NCI-H2196 treated with DMSO at 0.1 percent for 48 hours (cell line): Measurements from ENCODE around the gene ARMH1.

ENCODE experiments used
- DNase-seq: peaks from one replicate; lab custom pipeline; 2025; ENCODE audit not compliant: unreplicated experiment; lab: John Stamatoyannopoulos, UW

The ARMH1 gene

DNA sequence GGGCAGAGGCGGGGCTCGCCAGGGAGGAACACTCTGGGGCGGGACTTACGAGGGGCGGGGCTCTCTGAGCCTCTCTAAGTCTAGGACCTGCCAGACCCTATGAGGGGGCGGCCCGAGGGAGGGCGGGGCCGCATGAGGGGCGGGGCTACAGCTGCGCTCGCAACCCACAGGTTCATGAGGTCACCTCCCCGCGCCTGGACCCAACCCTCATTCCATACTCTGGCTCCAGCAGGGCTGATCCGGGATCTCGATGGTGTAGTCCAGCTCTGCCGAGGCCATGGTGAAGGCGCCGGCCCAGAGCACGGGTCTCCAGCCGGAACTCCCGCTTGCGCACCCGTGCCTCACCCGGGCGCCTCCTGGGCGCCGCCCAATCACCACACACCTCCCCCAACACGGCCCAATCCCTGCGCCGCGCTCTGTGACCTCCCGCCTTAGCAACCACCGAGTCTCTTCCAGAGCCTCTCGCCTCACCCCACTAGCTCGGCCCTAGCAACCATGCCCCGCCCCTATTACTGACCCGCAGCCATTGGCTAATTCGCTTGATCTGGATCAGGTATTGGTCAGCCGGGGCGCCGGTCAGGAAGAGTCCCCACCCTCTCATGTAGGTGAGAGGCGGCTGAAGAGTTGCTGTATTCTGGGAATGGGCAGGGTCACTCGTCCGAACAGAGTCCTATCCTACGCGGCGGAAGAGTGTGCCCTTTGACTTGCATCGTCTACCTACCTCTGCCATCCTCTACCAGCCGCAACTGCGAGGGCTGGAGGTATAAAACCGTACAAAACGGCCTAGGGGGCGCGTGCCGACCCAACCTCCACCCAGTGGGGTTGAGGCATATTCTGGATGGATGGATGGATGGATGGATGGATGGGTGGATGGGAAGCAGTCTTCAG is at the start of gene ARMH1, which contains the start of gene TMEM53:
TSS of gene ARMH1 (plus strand) at position 602 of the 888 bp plus-strand sequence. CDS start 14,984 bp downstream, outside the sequence.
TSS of gene TMEM53 (minus strand) at position 369 of the 888 bp plus-strand sequence. CDS start at position 279, 90 bp downstream.
- DNase-seq = peak; percentile 98

DNA sequence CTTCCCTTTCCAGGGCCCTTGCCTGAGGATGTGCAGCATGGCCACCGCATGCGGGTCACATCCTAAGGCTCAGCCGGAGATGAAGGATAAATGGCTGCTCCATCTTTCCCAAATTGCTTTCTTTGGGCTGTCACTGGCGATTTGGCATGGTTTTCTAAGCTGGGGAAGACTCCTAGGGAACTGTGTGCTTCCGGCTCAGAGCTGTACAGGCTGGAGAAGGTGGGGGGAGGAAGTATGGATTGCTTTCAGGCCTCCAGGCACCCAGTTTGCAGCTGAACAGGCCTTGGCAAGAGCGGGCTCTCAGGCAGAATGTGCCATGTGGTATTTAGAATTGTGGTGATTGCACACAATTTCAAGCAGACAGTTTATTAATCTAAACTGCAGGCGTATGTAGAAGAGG is 49.2 kb upstream of the ARMH1 start:
- no peak for DNase-seq

DNA sequence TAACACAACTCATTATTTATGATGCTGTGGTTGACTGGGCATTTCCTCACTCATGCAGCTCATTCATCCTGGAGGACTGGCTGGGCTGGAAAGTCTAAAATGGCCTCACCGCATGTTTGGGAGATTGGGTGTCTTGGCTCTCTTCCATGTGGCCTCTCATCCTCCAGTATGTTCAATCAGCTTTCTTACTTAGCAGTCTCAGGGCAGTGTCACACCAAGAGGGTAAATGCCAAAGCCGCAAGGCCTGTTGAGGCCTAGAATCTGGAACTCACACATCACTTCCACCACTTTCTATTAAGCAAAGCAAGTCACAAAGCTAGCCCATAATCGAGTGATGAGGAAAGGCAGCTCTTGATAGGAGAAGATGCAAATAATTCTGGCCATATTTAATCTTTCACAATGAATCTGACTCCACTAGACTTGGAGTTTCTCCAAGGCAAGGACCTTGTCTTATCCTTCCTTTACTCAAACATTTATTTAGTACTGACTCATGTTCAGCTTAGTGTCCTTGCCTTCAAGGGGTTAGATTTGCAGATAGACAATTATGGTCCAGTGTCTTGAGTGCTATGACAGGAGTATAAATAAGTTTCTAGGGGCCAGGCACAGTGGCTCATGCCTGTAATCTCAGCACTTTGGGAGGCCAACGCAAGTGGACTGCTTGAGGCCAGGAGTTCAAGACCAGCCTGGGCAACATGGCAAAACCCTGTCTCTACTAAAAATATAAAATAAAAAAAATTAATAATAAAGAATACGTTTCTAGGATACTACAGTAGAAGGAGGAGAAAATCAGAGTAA is 45.4 kb upstream of the ARMH1 start:
- DNase-seq = no peak

DNA sequence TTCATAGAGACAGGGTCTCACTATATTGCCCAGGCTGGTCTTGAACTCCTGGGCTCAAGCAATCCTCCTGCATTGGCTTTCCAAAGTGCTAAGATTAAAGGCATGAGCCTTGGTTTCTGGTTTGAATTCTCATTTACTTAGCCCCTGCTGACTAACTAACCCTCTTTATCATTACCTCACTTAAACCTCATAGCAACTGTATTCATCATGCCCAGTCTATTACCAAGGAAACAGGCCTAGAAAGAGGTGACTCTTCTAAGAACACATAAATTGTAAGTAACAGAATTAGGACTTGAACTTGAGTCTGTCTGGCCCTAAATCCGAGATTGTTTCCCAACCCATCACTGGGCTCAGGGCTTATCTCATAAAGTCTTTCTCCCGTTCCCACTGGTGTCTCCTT is 44.4 kb upstream of the ARMH1 start:
- no peak for DNase-seq

DNA sequence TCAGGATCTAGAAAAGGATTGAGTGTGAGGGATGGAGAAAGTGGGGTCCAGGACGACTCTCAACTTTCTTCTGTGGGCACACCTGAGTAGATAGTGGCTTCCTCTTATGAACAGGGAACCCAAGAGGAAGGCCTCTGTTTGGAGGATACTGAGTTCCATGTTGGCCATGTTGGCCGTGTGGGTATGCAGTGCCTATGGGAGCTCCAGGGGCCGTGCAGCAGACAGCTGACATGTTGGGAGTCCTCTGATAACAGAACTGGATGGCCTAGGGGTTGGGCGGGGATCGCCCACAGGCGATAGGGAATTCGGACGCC is 43.2 kb upstream of the ARMH1 start:
- DNase-seq = no peak

DNA sequence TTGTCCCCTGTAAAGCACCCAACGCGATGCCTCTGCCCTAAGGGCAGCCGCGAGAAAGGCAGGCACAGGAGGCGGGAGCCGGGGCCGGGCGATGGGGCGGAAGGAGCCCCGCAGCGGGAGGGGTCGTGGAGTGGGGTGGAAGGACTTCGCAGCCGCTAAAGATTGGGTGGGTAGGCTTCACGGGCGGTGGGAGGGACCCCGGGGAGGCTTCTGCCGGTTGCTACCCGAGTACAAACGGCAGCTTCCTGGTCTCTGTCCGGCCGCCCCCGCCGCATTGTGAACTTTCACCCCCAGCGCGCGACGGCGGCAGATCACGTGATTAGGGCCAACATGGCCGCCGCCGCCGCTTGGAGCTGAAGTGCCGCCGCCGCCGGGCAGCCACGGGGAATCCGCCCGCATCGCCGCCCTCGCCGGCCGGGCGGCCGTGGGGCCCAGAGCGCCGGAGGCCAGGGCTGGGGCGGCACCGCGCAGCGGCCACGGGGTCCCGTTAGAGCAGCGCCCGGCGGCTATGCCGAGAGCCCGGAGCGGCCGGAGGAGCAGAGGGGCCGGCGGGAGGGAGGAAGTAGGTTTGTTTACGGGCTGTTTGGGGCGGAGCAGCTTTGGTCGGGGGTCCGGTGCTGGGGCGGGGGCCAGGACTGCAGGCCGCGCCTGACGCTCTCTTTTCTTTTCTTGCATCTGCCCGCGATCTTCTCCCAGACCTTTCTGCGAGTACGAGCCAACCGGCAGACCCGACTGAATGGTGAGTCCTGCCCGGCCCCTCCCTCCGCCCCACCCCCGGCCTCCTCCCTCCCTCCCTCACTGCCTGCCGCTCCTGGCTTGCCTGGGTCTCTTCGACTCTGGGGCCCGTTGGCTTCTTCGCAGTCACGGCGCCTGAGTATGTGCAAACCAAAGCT is 42.6 kb upstream of the ARMH1 start:
- DNase-seq = peak; percentile 79

DNA sequence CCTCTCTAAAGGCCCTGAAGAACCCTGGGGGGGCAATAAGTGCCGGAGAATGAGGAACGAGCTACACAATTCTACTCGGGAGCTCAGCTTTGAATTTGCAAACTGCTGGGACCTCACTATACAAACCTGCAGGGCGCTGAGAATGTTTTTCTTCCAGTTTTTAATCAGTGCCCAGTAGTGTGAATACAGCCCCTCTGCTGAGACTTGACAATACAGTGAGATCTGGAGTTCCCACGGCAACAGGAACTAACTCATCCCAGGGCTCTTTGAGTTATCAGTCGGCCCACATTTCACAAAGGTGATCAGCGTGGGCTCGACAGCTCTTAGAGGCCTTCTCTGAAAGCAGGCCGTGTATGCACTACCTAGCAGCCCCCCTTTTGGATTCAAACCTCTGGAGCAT is 41.9 kb upstream of the ARMH1 start:
- DNase-seq = no peak

DNA sequence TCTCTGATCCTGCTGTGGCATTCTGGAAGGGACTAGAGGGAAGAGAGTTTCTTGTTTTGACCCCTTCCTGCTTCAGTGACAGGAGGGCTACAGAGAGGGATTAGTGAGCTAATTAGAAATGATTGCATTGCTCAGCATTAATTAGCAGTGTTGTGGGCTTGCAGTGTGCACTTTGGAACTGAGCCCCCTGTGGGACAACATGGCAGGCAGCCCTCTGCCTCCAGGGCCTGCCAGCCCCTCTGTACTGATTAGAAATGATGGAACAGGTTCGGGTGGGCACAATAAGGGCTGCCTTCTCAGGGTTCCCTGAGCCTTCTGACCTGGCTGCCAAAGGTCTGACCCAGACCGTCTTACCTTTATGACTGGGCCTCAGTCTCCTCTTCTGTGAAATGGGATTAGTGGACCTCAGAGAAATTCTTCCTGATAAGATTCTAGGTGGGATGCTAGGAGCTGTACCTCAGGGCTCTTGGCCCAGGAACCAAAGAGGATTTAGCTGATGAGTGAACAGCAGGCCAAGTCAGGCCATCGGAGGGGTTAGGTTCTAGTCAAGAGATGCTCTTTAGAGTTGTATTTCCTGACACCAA is 39.8 kb upstream of the ARMH1 start:
- DNase-seq = no peak

DNA sequence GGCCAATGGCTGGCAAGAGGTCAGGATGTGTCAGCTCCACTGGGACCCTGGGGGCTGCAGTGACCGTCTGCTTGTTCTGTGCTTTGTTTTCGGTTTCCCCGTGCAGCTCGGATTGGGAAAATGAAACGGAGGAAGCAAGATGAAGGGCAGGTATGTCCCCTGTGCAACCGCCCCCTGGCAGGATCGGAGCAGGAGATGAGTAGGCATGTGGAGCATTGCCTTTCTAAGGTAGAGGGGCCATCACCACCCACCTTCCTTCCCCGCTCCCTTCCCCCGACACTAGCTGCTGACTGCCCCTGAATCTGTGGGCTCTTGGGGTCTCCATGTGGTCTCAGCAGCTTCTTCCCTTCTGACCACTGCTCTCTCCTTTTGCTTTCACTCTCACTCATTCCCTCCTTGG is 39.1 kb upstream of the ARMH1 start:
- DNase-seq = no peak

DNA sequence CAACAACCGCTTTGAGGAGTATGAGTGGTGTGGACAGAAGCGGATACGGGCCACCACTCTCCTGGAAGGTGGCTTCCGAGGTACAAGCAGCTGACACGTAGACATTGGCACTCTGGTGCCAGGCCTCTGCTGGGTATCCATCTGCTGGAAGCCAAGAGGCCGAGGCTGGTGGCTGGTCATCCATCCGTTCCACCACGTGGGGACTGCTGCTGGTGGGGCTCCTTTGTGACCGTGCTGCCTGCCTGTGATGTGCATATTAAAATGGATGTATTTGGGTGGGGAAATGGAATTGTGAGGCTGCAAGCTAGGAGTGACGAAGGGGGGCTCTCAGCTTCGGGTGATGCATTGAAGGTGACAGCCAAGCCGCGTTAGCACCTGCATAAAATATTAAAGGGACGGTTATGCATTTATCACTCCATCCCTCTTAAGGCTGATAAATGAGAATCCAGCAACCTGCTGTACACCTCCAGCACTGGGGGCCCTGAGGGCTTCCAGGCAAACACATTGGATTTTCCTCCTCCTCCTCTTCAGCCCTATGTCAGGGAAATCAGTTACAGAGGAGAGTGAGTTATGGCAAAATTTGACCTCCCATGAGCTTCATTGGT is 38.3 kb upstream of the ARMH1 start:
- DNase-seq = no peak

DNA sequence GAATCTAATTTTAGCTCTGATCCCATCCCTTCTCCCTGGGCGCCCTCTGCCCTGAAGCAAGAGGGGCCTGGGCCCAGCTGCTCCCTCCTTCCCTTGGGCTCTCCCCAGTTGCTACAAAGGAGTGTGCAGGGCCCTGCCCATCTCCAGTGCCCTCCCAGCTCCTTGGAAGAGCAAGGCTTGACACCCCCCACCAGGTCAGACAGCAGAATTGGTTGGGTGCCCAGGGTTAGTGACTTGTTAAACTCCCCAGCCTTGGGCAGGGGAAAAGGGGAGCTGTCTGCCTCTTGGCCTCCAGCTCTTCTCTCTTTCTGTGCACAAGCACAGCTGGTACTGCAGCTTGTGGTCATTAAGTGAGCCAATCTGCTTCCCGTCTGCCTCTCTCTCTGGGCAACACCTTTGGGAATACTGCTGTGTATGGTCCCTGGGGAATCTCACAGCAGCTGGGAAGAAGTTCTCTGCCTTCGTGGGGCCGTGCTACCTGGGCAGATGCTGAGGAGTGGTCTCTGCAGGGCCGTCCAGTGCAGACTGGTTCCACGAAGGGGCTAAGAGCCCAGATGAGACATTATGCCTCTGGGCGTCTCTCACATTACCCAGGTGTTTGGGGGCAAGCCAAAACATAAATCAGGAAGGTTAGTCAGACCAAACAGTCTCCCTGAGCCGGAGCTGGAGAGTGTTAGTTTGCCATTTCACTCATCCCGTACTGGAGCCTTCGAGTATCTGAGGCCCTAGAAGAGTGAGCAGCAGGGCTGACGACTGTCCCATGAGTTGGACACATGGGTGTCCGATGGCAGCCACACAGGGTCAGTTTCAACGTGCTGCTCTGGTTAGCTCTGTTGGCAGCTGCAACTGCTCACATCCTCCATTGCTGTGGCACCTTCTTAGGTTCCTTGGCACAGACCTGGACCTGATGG is 37.6 kb upstream of the ARMH1 start:
- no peak for DNase-seq

DNA sequence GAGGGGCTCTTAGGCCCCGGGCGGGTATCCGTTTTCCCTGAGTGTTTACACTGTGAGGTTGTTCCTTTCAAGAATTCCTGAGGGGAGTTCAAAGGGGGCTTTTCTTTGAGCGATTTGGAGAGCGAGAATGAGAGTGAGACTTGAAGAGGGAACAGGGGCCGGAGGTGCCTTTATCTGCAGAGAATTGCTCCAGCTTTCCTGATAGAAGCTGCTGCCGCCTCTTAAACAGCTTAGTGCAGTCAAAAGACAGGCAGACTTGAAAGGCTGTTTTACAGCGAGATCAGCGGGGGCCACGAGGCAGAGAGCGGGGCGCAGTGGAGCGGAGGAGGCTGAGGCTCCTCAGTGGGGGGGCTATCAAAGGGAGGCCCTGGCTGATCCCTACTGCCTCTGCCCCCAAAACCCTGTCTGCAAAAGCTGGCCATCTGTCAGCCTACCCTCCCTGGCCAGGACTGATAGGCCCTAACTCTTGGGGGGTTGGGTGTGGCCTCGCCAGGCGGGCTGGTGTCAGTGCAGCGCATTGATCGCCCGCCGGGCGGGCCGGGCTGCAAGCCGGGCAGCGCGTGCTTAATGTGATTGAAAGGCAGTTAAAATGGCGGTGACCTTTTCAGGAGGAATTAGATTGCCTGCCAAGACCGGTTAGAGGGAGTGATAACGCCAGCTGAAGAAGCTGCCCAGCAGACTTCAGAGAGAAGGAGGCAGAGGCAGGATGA is 36.7 kb upstream of the ARMH1 start:
- no peak for DNase-seq

DNA sequence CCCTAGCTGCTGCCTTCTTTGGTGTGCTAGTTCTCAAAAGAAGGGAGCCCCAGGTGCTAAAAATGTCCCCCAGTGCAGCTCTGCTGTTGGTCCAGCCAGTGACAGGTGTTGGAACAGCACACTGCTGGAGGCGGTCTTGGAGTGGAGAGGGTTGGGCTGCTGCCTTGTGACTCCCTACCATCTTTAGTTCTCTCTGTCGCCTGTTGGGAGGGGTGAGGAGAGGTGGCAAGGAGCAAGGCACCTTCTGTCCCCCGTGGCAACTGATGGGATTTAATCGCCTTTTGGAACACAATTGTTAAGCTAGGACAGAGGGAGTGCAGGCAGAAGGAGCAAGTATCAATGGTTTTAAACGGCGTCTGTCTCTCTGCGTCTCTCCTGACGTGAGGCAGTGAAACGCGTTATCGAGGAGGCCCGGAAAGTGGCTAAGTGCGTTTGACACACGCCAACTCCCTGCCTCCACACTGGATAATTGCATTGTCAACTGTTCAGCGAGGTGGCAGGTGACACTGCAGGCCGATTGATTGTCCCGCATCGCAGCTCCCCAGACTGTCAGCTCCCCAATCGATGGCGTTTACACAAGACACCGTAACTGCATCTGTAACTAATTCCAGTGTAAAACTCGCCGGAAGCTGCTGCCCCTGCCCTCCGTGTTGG is 34.2 kb upstream of the ARMH1 start:
- DNase-seq = no peak

DNA sequence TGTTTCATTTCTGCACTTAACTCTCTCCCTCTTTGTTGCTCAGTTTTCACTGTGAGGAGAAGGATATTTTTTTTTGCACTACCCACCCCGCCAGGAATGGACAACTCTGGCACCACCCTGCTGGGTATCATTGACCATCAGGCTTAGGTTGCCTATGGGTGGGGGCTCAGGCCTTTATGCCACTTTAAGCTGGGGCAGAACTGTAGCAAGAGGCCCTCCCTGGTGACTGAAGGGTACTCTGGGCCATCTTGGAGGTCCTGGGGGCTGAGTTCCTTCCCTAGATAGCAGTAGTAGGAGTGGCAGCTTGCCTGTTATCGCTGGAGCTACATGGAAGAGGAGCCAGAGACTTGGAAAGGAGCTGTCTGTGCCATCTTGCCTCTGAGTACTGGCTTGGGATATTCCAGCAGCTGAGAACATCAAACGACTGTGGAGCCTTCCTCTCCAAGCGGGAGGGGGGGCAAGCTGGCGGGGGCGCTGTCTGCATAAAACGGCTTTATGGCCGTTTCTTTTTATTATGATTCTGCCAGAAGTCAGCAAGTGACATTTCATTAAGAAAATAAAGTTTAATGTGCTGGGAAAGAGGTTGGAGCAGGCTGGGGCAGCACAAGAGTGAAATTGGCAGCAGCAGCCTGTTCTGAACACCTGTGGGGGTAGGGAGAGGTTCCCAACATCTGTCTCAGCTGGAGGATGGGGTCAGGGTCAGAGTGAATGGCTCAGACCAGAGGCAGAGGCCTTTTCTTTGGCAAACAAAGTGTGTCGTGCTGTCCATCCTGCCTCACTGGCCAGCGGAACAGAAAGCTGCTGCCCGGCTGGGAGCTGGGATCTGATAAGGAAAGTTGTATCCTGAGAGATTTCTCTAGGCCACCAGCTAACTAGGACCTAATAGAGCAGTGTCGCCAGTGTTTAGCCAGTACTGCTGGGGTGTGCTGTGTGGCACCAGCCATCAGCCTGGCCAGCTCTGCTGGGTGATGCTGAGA is 33.1 kb upstream of the ARMH1 start:
- DNase-seq = no peak

DNA sequence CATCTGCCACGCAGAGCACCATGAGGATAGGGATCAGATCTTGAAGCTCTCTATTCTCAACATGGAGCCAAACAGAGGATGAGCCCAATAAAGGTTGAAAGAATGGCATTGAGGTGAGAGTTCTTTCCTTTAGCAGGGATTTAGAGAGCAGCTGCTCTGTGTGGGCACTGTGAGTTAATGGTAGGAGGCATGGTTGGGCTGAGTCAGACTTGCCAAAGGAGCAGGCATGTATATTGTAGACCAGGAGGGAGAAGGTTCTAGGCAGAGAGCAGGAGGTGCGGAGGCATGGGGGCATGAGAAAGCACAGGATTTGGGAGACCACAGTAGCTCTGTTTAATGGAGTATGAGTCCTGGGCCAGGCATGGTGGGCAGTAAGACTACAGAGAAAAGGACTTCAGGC is 32.3 kb upstream of the ARMH1 start:
- no peak for DNase-seq

DNA sequence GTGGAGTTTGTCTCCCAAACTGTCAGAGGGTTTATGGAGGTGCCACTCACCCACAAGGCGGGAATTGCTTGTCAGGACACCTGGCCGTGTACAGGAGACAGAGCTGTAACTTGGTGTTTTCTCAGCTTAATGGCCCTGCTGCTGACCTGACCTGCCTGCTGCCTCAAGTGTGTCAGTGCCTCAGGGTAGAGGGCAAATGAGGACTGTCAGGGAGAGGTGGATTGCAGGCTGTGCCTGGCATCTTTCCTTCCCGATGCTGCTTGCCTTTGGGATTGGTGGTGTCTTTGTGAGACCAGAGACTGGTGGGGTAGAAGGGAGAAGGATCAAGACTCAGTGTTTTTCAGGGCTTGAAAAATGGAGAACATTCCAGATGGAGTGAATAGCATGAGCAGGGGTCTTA is 31.6 kb upstream of the ARMH1 start:
- DNase-seq = no peak

DNA sequence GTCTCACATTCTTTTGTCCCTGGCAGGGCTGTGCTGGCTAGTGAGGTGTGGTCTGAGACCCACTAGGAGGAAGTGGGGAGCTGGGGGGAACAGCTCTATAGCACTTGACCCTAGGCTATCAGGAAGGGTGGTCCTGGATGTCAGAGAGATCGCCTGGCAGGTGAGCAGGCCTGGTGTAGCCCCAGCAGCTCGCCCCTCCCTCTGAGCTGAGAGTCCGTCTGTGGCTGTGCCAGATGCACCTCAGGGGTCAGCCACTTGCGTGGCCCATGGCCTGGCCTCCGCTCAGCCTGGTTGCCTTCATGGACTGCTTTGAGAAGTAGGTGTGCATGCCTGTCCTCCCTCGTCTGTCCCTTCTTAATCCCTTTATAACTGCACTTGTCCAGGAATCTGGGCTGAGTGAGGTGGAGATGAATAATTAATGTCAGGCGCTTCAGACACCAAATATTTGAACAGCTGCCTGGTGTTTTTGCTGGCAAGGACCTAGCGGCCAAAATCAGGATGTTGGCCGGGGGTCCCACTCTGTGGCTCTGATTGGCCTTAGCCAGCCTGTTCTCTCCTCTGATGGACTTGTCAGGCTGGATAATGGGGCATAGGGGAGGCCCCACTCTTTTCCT is 30.7 kb upstream of the ARMH1 start:
- DNase-seq = no peak
